Measurements from ENCODE around the gene UBQLN1.

Gene UBQLN1

GRCh38 chr9:83681490-83681889, 26.3 kb downstream of the UBQLN1 start:
- DNase-seq: no peak

GRCh38 chr9:83680233-83680632, 27.5 kb downstream of the UBQLN1 start:
- no peak for DNase-seq

- no peak for DNase-seq
Measured at GRCh38 chr9:83677596-83677995, 30.2 kb downstream of the UBQLN1 start.

- no peak for DNase-seq
Measured at GRCh38 chr9:83675466-83675865, 32.3 kb downstream of the UBQLN1 start.

- no peak for DNase-seq
Measured at GRCh38 chr9:83671451-83671850, 36.3 kb downstream of the UBQLN1 start.

- DNase-seq: no peak
Measured at GRCh38 chr9:83670381-83670780, 37.4 kb downstream of the UBQLN1 start.

- no peak for DNase-seq
Measured at GRCh38 chr9:83669067-83669466, 38.7 kb downstream of the UBQLN1 start.

- no peak for DNase-seq
Measured at GRCh38 chr9:83665580-83666200, 42.1 kb downstream of the UBQLN1 start.

- no peak for DNase-seq
Measured at GRCh38 chr9:83662933-83663332, 44.8 kb downstream of the UBQLN1 start.

- DNase-seq: no peak
Measured at GRCh38 chr9:83656952-83657351, 50.8 kb downstream of the UBQLN1 start.

- no peak for DNase-seq
Measured at GRCh38 chr9:83656032-83656680, 51.6 kb downstream of the UBQLN1 start.

GRCh38 chr9:83655433-83655832, 52.3 kb downstream of the UBQLN1 start:
- DNase-seq: no peak

- DNase-seq: no peak
Measured at GRCh38 chr9:83652433-83652832, 55.3 kb downstream of the UBQLN1 start.

GRCh38 chr9:83651558-83651957, 56.2 kb downstream of the UBQLN1 start:
- DNase-seq: no peak

GRCh38 chr9:83649515-83649914, 58.2 kb downstream of the UBQLN1 start:
- no peak for DNase-seq

- peak; percentile 5 for DNase-seq
Measured at GRCh38 chr9:83649080-83649479, 58.7 kb downstream of the UBQLN1 start.

GRCh38 chr9:83646500-83647239, 61.1 kb downstream of the UBQLN1 start:
- no peak for DNase-seq

- no peak for DNase-seq
Measured at GRCh38 chr9:83642793-83643192, 65.0 kb downstream of the UBQLN1 start.

- DNase-seq: no peak
Measured at GRCh38 chr9:83639266-83639665, 68.5 kb downstream of the UBQLN1 start.

- DNase-seq: no peak
Measured at GRCh38 chr9:83637389-83637788, 70.4 kb downstream of the UBQLN1 start.

- no peak for DNase-seq
Measured at GRCh38 chr9:83636813-83637212, 70.9 kb downstream of the UBQLN1 start.

GRCh38 chr9:83633676-83634075, 74.1 kb downstream of the UBQLN1 start:
- DNase-seq: no peak

GRCh38 chr9:83633255-83633654, 74.5 kb downstream of the UBQLN1 start:
- no peak for DNase-seq

GRCh38 chr9:83630938-83631457, 76.8 kb downstream of the UBQLN1 start:
- DNase-seq: no peak
